ENCODE measurements around the gene GOLGA8A.
"Not testable (repeated sequence)": the region's sequence is repeated elsewhere in the genome, so short reads cannot be mapped to it uniquely, and the experiment has no call there.

Gene GOLGA8A

DNA sequence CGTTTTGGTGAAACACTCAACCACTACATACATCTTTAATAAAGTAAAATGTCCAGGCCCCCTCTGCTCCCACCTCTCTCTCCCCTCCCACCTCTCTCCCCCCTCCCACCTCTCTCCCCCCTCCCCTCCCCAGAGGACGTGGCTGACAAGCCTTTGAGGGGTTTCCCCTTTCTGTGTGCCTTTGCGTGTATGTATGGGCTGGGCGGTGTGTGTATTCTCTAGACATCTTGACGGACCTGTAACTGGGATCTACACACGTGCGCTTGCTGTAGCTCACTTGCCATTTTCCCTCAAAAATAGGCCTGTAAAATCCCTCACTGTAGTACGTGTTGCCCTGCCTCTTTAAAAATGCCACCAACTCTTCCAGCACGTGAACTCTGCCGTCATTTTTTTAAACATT, 28.6 kb downstream of the GOLGA8A start:
- DNase-seq: not testable (repeated sequence)

DNA sequence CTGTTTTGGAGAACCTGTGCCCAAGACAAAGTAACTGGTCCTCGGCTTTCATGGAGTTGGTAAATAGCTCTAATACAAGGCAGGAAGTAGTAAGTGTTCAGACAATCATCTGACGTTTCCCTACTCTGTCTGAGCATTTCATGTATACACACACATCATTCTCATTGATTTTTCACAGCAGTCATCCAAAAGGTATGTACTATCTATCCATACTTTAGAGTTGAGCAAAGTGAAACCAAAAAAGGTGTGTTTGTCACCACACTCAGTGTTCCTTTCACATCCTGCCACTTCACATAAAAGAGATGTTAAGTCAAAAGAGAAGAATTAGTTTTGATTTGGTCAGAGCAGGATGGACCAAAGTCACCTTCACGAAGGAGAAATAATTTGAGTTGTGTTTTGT, 33.7 kb downstream of the GOLGA8A start:
- not testable (repeated sequence) for DNase-seq

DNA sequence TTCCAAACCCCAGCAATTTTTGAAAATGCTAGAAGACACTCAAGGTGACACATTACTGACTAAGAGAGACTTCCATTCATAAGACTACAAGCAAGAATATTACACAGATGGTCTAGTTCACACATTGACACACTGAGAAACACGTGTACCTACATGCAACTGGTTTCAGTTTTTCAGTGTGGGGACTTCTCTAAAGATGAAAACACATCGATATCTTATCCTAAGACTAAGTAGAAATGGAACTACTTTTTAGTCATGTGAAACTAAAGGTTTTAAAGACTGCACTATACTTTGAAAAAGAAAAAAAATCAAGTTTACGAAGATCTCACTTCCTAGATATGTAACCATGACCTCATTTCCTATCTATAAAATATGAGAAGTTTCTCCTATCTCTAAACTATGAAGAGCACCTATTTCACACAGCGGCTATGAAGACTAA, 34.4 kb downstream of the GOLGA8A start:
- DNase-seq: not testable (repeated sequence)

DNA sequence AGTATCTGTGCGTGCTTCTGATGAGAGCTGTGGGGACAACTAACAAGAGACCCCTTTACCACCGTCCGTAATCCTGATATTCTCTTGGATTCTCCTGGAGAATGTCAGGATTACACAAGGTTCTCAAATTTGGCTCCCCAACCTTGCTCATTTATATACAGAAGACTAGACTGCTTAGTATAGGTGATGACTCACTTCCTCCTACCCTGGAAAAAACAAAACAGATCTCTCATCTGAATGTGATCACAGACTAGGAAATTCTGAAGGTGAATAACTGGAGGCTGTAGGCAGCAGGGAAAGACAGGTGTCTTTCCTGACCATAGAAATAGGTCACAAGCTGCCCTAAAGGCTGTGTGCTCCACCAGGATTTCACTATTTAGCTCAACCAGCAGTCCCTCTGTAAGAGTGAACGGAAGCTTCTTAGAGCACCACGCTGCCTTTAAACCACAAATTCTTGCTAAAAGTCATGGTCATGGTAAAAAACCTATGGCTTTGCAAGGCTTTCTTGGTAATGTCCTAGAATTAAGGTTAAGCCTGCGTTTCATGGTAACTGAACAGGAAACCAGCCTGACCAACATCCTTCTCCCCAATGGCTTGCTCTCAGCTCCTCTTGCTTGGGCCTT, 39.9 kb downstream of the GOLGA8A start:
- DNase-seq: not testable (repeated sequence)

DNA sequence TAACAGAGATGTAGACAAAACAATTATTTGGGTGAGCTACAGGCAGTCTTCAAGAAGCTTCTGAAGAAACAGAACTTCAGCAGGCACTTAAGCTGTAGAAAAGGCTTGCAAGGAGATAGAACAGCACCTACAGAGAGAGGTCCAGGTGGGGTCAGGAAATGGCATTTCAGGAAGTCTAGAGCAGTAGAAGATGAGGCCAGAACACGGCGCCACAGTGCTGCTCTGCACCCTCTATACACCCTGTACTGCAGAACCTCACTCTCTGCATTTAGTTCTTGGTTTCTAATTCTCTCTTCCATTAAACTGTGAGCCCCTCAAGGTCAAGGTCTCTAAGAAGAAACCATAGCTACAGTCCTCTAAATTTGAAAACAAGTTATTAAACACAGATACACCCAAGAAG, 44.6 kb downstream of the GOLGA8A start:
- not testable (repeated sequence) for DNase-seq

DNA sequence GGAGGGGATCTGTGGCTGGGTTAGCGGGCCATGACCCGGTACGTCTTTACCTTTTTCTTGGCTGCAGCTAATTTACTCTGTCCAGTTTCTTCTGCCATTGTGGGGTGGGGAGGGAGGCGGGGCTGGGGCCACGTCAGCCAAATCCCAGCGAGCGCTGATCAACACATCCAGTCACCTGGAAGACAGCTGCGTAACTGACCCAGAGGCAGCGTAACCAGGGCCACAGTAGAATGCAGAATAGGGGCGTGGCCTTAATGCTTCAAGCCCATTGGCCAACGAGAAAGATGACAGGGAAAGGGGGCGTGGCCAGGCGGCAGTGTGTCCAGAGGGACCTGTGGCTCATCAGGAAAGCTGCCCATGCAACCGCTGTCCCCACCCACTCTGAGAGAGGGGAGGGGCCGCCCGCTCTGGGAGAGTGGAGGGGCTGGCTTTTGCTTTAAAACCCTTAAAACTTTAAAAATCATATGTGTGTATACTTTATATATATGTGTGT, 48.0 kb downstream of the GOLGA8A start:
- not testable (repeated sequence) for DNase-seq

Data from NCI-H524 treated with DMSO at 0.1 percent for 48 hours (cell line).